T-helper 22 cell (primary cell): ENCODE data around the gene FRAS1.
"Not testable (repeated sequence)": the region's sequence is repeated elsewhere in the genome, so short reads cannot be mapped to it uniquely, and the experiment has no call there.

Experiments
- DNase-seq: peaks from one replicate; pipeline ENCODE4 v3.0.0-alpha.2; 2020; ENCODE audit warnings: low read depth

The FRAS1 gene

DNA sequence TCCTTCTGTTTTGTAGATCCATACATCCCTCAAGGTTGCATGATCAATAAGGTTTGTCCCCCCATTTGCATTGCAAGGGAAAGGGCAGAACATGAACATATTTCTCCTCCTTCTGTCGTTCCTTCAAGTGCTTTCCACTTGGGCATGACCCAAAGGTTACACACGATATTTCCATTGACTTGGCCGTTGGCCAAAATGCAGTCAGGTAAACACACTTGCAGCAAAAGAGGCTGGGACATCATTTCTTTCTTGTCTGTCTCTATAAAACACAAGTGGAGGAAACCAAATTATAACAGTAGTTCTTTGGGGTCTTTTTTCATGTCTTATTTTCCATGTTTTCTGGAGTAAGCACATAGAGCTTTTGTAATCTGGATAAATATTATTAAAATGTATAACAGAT, 156.1 kb downstream of the FRAS1 start:
- DNase-seq = no peak

DNA sequence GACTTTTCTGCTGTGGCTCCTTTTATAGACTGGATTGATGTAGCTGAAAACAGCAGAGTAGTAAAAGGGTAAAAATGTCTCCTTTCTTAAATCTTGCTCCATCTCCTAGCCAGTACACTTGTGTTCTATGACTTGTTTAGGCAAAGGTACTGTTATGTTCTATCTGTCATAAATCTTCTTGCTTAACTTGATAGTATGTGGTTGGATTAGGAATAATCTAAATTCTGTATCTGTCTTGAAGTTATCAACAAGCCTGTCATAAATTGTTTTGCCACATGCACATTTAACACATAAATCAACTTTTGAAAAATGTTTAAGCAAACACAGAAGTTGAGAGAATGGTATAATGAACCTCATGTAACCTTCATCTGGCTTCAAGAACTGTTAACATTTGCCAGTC, 157.0 kb downstream of the FRAS1 start:
- DNase-seq = no peak

DNA sequence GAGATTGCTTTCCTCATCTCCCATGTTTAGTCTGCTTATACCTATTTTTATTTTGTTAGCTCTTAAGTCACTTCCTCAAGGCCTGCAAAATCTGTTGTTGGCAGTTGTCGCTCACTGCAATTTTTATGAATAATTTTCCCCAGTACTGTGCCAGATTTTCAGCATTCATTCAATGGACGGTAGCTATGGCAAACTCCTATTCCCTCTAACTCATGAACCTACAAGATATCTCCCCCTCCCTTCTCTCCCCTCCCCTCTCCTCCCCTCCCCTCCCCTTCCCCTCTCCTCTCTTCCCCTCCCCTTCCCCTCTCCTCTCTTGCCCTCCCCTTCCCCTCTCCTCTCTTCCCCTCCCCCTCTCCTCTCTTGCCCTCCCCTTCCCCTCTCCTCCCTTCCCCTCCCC, 160.4 kb downstream of the FRAS1 start:
- DNase-seq = no peak

- no peak for DNase-seq
These were observed 161.1 kb downstream of the FRAS1 start for GRCh38 chr4:78218260-78218659.

GRCh38 chr4:78219825-78220224, 162.7 kb downstream of the FRAS1 start:
- no peak for DNase-seq

- no peak for DNase-seq
These were observed 163.2 kb downstream of the FRAS1 start for GRCh38 chr4:78220283-78220682.

GRCh38 chr4:78222575-78223186, 165.6 kb downstream of the FRAS1 start:
- no peak for DNase-seq

- DNase-seq = no peak
These were observed 168.1 kb downstream of the FRAS1 start for GRCh38 chr4:78225236-78225635.

DNA sequence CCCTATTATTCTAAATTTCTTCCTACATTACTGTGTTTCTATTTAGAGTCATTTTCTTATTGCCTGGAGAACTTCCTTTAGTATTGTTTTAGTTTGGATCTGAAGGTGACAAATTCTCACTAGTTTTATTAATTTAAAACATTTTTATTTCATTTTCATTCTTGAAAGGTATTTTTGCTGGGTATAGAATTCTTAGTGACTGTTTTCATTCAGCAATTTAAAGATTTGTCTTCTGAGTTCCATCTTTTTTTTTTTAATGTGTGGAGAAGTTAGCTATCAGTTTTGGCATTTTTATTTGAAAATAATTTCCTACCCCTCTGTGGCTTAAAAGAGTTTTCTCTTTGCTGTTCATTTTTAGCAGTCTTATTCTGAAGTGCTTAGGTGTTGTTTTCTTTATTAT, 169.2 kb downstream of the FRAS1 start:
- no peak for DNase-seq

GRCh38 chr4:78227411-78228057, 170.4 kb downstream of the FRAS1 start:
- no peak for DNase-seq

- DNase-seq = no peak
These were observed 178.7 kb downstream of the FRAS1 start for GRCh38 chr4:78235800-78236199.

- DNase-seq = no peak
These were observed 180.2 kb downstream of the FRAS1 start for GRCh38 chr4:78237360-78237759.

- DNase-seq = no peak
These were observed 184.9 kb downstream of the FRAS1 start for GRCh38 chr4:78242071-78242470.

GRCh38 chr4:78244705-78245485, 187.8 kb downstream of the FRAS1 start:
- no peak for DNase-seq

GRCh38 chr4:78247536-78248285, 190.6 kb downstream of the FRAS1 start:
- no peak for DNase-seq

GRCh38 chr4:78250500-78250899, 193.4 kb downstream of the FRAS1 start:
- no peak for DNase-seq

DNA sequence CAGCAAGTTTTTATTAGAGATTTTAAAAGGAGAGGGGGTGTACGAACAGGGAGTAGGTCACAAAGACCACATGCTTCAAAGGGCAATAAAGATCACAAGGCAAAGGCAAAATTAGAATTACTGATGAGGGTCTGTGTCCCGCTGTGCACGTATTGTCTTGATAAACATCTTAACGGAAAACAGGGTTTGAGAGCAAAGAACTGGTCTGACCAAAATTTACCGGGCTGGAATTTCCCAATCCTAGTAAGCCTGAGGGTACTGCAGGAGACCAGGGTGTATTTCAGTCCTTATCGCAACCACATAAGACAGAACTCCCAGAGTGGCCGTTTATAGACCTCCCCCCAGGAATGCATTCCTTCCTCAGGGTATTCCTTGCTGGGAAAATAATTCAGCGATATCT, 195.7 kb downstream of the FRAS1 start:
- not testable (repeated sequence) for DNase-seq

DNA sequence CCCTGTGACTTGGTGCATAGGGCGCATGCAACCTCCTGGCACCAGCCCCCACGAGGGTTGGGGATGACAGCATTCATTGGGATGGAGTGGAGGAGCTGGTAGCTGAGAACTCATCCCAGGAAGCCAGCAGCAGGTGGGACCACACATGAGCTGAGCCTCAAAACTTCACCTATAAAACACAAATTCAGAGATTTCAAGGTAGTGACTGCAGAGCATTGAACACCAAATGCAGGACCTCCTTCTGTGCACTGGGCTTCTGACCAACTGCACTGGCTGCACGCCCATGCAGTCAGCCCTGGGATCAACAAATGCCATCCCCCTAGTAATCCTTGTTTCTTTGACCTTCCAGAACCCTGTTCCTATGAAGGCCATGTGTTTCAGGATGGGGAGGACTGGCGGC, 197.8 kb downstream of the FRAS1 start:
- no peak for DNase-seq

DNA sequence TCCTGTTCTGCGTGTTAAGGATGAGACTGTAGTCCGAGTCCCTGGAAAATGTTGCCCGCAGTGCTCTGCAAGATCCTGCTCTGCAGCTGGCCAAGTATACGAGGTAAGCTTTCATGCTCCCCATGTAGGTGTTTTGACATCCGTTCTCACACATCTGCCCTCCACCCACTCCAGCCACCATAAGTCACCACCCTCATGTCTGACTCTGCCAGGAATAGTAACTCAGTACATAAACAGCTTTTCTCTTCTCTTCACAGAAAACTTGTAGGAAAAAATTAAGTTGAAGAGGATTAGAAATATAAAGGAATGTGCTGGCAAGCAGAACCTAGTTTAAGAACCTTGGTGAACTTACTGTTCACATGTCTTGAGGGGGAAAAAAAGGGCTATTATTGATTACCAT, 207.9 kb downstream of the FRAS1 start:
- no peak for DNase-seq

- DNase-seq = no peak
These were observed 210.7 kb downstream of the FRAS1 start for GRCh38 chr4:78267790-78268189.

DNA sequence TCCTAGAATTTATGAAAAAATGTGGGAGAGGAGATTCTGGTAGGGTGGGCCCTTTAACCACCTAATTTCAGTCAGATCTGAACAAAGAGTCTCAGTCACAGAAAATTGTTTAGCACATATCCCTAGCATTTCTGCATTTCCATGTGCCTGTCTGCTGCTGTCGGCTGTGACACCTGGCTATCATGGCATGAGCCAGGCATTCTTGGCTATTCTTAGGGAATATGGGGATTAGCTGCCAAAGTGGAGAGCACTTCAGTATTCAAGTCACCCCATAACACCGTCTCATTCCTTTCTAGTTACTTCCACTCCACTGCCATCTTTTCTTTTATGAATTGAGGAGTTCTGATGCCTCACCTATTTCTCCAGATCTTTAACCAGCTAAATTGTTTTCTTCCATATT, 211.5 kb downstream of the FRAS1 start:
- no peak for DNase-seq

DNA sequence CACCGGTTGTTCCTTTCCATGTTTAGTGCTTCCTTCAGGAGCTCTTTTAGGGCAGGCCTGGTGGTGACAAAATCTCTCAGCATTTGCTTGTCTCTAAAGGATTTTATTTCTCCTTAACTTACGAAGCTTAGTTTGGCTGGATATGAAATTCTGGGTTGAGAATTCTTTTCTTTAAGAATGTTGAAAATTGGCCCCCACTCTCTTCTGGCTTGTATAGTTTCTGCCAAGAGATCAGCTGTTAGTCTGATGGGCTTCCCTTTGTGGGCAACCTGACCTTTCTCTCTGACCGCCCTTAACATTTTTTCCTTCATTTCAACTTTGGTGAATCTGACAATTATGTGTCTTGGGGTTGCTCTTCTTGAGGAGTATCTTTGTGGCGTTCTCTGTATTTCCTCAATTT, 218.3 kb downstream of the FRAS1 start:
- DNase-seq = not testable (repeated sequence)

GRCh38 chr4:78286281-78286680, 229.2 kb downstream of the FRAS1 start:
- DNase-seq = no peak
